SK-N-SH (cell line): ENCODE results near the gene NBEA. TPM values are rescaled to one million over a fixed set of nuclear protein-coding genes. Genes with fewer than 3 reads are reported as not detected.
A peak's percentile ranks its signal among the peaks of the same experiment; 100 is the strongest.

Experiments used
- CTCF ChIA-PET: fragments of 300-600, 350-600 bp; formaldehyde crosslinking; extraction: SDS; loops from one replicate; lab custom pipeline; 2021; lab: Yijun Ruan, JAX
- POLR2A ChIA-PET: fragments of 350-600 bp; sonication (Branson Sonifier 250); formaldehyde crosslinking; extraction: SDS; loops from one replicate; lab custom pipeline; 2020; ENCODE audit warnings: antibody characterized with exemption, inconsistent platforms; lab: Yijun Ruan, JAX
- DNase-seq: peaks from one replicate; pipeline ENCODE4 v3.0.0; 2012
- H2AFZ ChIP-seq: fragments of 200-600 bp; sonication (generic); 2 replicates; pipeline ENCODE4 v1.8.1; 2016; ENCODE audit warnings: antibody characterized with exemption, mild to moderate bottlenecking, low read depth
- H3F3A ChIP-seq: fragments of 200-600 bp; sonication (generic); replicated peaks from 2 replicates; pipeline ENCODE3; 2016; ENCODE audit warnings: antibody characterized with exemption, mild to moderate bottlenecking; ENCODE audit not compliant: insufficient read depth
- H3K27ac ChIP-seq, 2 experiments: fragments of 200-500 bp in 1 of 2; fragments of 200-600 bp in 1 of 2; sonication (Bioruptor generic) in 1 of 2; sonication (generic), shearing (Covaris generic) in 1 of 2; 2 replicates each; pipeline versions ENCODE4 v1.5.1 to v1.6.1; 2014 to 2016; ENCODE audit warnings: low read depth in 2 of 2, inconsistent platforms in 1 of 2, low read length in 1 of 2, mild to moderate bottlenecking in 1 of 2, mixed read lengths in 1 of 2
- H3K27me3 ChIP-seq: fragments of 200-600 bp; sonication (generic), shearing (Covaris generic); 2 replicates; pipeline ENCODE4 v1.6.1; 2016; ENCODE audit warnings: mixed run types; ENCODE audit not compliant: insufficient read depth
- H3K36me3 ChIP-seq, 2 experiments: fragments of 200-500 bp in 1 of 2; fragments of 200-600 bp in 1 of 2; sonication (Bioruptor generic) in 1 of 2; sonication (generic) in 1 of 2; replicated peaks in 1 of 2; 2 replicates each; pipeline versions ENCODE3 to v1.5.1; 2014 to 2016; ENCODE audit warnings: low read length in 1 of 2, mild to moderate bottlenecking in 1 of 2; ENCODE audit not compliant: insufficient read depth in 2 of 2, control insufficient read depth in 1 of 2
- H3K4me1 ChIP-seq, 2 experiments: fragments of 200-500 bp in 1 of 2; fragments of 200-600 bp in 1 of 2; sonication (Bioruptor generic) in 1 of 2; sonication (generic), shearing (Covaris generic) in 1 of 2; 2 replicates each; pipeline versions ENCODE4 v1.5.1 to v1.6.1; 2014 to 2016; ENCODE audit warnings: low read depth in 1 of 2, low read length in 1 of 2, mixed run types in 1 of 2; ENCODE audit not compliant: insufficient read depth in 2 of 2, control insufficient read depth in 1 of 2
- H3K4me2 ChIP-seq: fragments of 200-600 bp; sonication (generic), shearing (Covaris generic); 2 replicates; pipeline ENCODE4 v1.6.1; 2017; ENCODE audit warnings: mixed run types
- H3K4me3 ChIP-seq, 2 experiments: fragments of 200-500 bp in 1 of 2; fragments of 200-600 bp in 1 of 2; sonication (Bioruptor generic) in 1 of 2; sonication (generic), shearing (Covaris generic) in 1 of 2; 2 replicates each; pipeline versions ENCODE4 v1.5.1 to v1.8.1; 2014 to 2016; ENCODE audit warnings: low read depth in 2 of 2, inconsistent platforms in 1 of 2, low read length in 1 of 2, mild to moderate bottlenecking in 1 of 2, mixed read lengths in 1 of 2, moderate library complexity in 1 of 2
- H3K79me2 ChIP-seq: fragments of 200-600 bp; sonication (generic); 2 replicates; pipeline ENCODE4 v1.8.1; 2017; ENCODE audit warnings: mild to moderate bottlenecking; ENCODE audit not compliant: insufficient read depth
- H3K9ac ChIP-seq: fragments of 200-600 bp; sonication (generic); 2 replicates; pipeline ENCODE4 v1.6.1; 2017; ENCODE audit warnings: mixed run types
- H3K9me2 ChIP-seq: fragments of 200-600 bp; sonication (generic); 2 replicates; pipeline ENCODE4 v1.6.1; 2017; ENCODE audit warnings: mixed run types
- H3K9me3 ChIP-seq: fragments of 200-600 bp; sonication (generic); 2 replicates; pipeline ENCODE4 v1.6.1; 2017; ENCODE audit warnings: mixed run types, mild to moderate bottlenecking, moderate library complexity
- H4K20me1 ChIP-seq: fragments of 200-600 bp; sonication (generic); 2 replicates; pipeline ENCODE4 v1.6.1; 2017; ENCODE audit warnings: mild to moderate bottlenecking, mixed run types; ENCODE audit not compliant: insufficient read depth
- EP300 ChIP-seq, 2 experiments: IDR thresholded peaks; 2 replicates each; pipeline versions ENCODE4 v1.4.0 to v1.6.1; 2012; ENCODE audit warnings: borderline replicate concordance in 1 of 2, low read depth in 1 of 2, low read length in 1 of 2
- FOXM1 ChIP-seq: IDR thresholded peaks from 2 replicates; pipeline ENCODE4 v1.4.0; 2012; ENCODE audit warnings: low read depth, mild to moderate bottlenecking
- GABPA ChIP-seq: IDR thresholded peaks from 2 replicates; pipeline ENCODE4 v1.4.0; 2012; ENCODE audit warnings: low read depth, mild to moderate bottlenecking
- GATA2 ChIP-seq: sonication (generic); formaldehyde crosslinking; IDR thresholded peaks from 2 replicates; pipeline ENCODE4 v1.5.0; 2020; ENCODE audit warnings: mild to moderate bottlenecking, missing genetic modification reagents
- IRF3 ChIP-seq: fragments of 150-350 bp; IDR thresholded peaks from 2 replicates; pipeline ENCODE4 v1.6.1; 2016; ENCODE audit warnings: mild to moderate bottlenecking, low read depth, low read length
- MXI1 ChIP-seq: IDR thresholded peaks from 2 replicates; pipeline ENCODE4 v1.6.1; 2012; ENCODE audit warnings: mild to moderate bottlenecking, low read depth, low read length, improper control_type of control experiment
- NFIC ChIP-seq: IDR thresholded peaks from 2 replicates; pipeline ENCODE4 v1.4.0; 2012; ENCODE audit warnings: borderline replicate concordance
- NRF1 ChIP-seq: IDR thresholded peaks from 2 replicates; pipeline ENCODE4 v1.6.1; 2012; ENCODE audit warnings: low read depth, mild to moderate bottlenecking, low read length
- PBX3 ChIP-seq: IDR thresholded peaks from 2 replicates; pipeline ENCODE4; 2012
- POLR2AphosphoS5 ChIP-seq: IDR thresholded peaks from 2 replicates; pipeline ENCODE4 v1.6.1; 2012; ENCODE audit warnings: low read depth, low read length
- REST ChIP-seq: IDR thresholded peaks from 2 replicates; pipeline ENCODE4 v1.6.1; 2012; ENCODE audit warnings: mild to moderate bottlenecking, low read depth, low read length, moderate library complexity
- RFX5 ChIP-seq: IDR thresholded peaks from 2 replicates; pipeline ENCODE4 v1.6.1; 2012; ENCODE audit warnings: mild to moderate bottlenecking, improper control_type of control experiment, low read length
- SIN3A ChIP-seq: IDR thresholded peaks from 2 replicates; pipeline ENCODE4 v1.6.1; 2012; ENCODE audit warnings: low read depth, mild to moderate bottlenecking, low read length, moderate library complexity, borderline replicate concordance
- SMC3 ChIP-seq: IDR thresholded peaks from 2 replicates; pipeline ENCODE4 v1.6.1; 2012; ENCODE audit warnings: low read depth, low read length, improper control_type of control experiment
- TAF1 ChIP-seq: IDR thresholded peaks from 2 replicates; pipeline ENCODE4 v1.6.1; 2012; ENCODE audit warnings: low read depth, mild to moderate bottlenecking, low read length, moderate library complexity, borderline replicate concordance
- TCF12 ChIP-seq: IDR thresholded peaks from 2 replicates; pipeline ENCODE4 v1.4.0; 2012
- TEAD4 ChIP-seq: IDR thresholded peaks from 2 replicates; pipeline ENCODE4 v1.4.0; 2012; ENCODE audit warnings: mild to moderate bottlenecking, borderline replicate concordance; ENCODE audit not compliant: insufficient read depth
- WGBS: methylation state at CpG from one replicate; pipeline ENCODE4 v1.1.6; 2017; ENCODE audit warnings: low lambda C conversion rate; 5-methylcytosine and 5-hydroxymethylcytosine counted together
- polyA plus RNA-seq, 3 experiments: library from polyadenylated mRNA; depleted of rRNA; stranded (reverse); fragments of >200 nt; gene quantifications; 2 replicates each; pipeline ENCODE4 v1.2.3, GENCODE V29; 2012
- TF ChIP-seq, protein P1 (sequence below): fragments of 150-350 bp; IDR thresholded peaks from 2 replicates; pipeline ENCODE4 v1.6.1; 2017; ENCODE audit warnings: antibody characterized with exemption, low read length, low read depth, borderline replicate concordance

The NBEA gene
- polyA plus RNA-seq, 1 of the 3 experiments (the other 2 are of a cell fraction) = 12.3 TPM

DNA sequence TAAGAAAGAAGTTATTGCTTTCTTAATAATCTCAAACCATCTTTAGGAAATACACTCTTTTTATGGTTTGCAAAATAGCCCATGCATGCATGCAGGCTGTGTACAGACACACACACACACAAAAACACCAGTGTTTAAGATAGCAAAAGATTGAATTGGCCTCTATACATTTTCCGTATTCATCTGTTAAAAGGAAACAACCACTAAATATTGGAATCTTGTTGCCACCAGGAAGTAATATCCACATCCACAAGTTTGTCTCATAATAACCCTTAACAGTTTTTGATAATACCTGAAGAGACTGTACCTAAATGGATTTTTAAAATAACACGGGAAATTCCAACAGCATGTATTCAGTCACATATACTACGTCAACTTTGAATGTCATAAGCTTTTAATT, 541.7 kb downstream of the NBEA start:
- TF ChIP-seq MXI1 = no peak; the same call in 1 of the 2 replicates
- TF ChIP-seq RFX5 = no peak
- no peak for TF ChIP-seq NFIC
- TF ChIP-seq PBX3 = no peak
- TF ChIP-seq IRF3 = no peak
- no peak for TF ChIP-seq GATA2 (CRISPR knock-in tag)
- no peak for TF ChIP-seq TAF1
- TF ChIP-seq TCF12 = peak; percentile 7; the same call in 1 of the 2 replicates

DNA sequence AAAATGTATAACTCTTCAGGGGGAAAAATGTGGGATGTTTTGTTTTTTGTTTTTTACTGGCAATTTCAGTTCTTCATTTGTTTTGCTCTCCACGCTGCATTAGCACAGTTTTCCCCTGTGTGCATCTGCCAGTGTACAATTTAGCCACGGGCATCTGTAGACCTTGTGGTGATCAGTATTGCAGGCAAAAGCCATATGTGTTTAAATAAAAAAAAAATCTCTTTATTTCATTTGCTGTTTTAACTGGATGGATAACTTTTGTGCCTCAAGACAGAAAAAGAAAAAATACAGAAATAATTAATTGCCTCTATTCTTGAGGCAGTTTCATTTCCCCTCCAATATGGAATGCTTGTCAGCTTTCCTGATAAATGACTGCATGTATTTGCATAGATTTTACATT, 542.3 kb downstream of the NBEA start:
- H3K4me1 ChIP-seq = peaks cover 13 to 28% of the 10 kb centered on the region in 2 experiments; a peak in 3 of 4 replicates
- H3K27ac ChIP-seq = peak overlapping the region; percentile 93 to 99
- no peaks in the 10 kb centered on the region for H3K27me3 ChIP-seq
- peaks cover 16% of the 10 kb centered on the region for H3F3A ChIP-seq
- peak overlapping the region; percentile 76 for H3K4me2 ChIP-seq
- ChIA-PET CTCF (interaction anchor here (0.9 to 1.4 kb wide), 4 partner anchors 10 to 304 kb away, joined by 3 to 5 read pairs (median 3); no protein-coding TSS in a partner anchor), POLR2A (interaction anchor here (1.0 to 2.2 kb wide), 2 partner anchors 8 to 46 kb away, joined by 3 to 17 read pairs; partner anchors contain the start of gene MAB21L1)
- H3K4me3 ChIP-seq = peak overlapping the region; percentile 9 to 27; a peak in 2 of 4 replicates
- peaks cover 0 to 3% of the 10 kb centered on the region in 2 experiments for H3K36me3 ChIP-seq
- no peak overlapping the region; the same call in none of the 2 replicates for H2AFZ ChIP-seq
- WGBS = 8% methylated on average over 2 of the region's 2 CpGs
- peaks cover 91% of the 10 kb centered on the region for H3K79me2 ChIP-seq
- peak overlapping the region; percentile 45; the same call in 1 of the 2 replicates for H3K9ac ChIP-seq
- no peaks in the 10 kb centered on the region for H4K20me1 ChIP-seq
- DNase-seq = no peak
- no peaks in the 10 kb centered on the region for H3K9me3 ChIP-seq
- H3K9me2 ChIP-seq = no peaks in the 10 kb centered on the region
- TF ChIP-seq TCF12 = no peak
- no peak for TF ChIP-seq FOXM1
- no peak for TF ChIP-seq TAF1
- TF ChIP-seq NRF1 = no peak
- TF ChIP-seq GABPA = no peak
- TF ChIP-seq SIN3A = no peak
- peak in 1 of 2 experiments; percentile 78; a peak in 1 of 4 replicates for TF ChIP-seq EP300 (IDR thresholded peaks at IDR 0.05; ENCODE audit: borderline replicate concordance in 1 of 2, low read depth in 1 of 2, low read length in 1 of 2)
- TF ChIP-seq PBX3 = peak; percentile 49; the same call in 1 of the 2 replicates
- no peak for TF ChIP-seq REST
- no peak for TF ChIP-seq SMC3
- 0 out of 2 replicates have a peak, but pooled peaks have one; percentile 22 for TF ChIP-seq MXI1
- TF ChIP-seq TEAD4 = no peak
- TF ChIP-seq POLR2AphosphoS5 = no peak
- TF ChIP-seq, protein P1, sequence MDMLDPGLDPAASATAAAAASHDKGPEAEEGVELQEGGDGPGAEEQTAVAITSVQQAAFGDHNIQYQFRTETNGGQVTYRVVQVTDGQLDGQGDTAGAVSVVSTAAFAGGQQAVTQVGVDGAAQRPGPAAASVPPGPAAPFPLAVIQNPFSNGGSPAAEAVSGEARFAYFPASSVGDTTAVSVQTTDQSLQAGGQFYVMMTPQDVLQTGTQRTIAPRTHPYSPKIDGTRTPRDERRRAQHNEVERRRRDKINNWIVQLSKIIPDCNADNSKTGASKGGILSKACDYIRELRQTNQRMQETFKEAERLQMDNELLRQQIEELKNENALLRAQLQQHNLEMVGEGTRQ = no peak

More for the DNA sequence above, 541.7 kb downstream of the NBEA start:
- Histone ChIP-seq H3K9me3 (no peaks in the 10 kb centered on the region), H2AFZ (peak overlapping the region; percentile 5; the same call in 1 of the 2 replicates), H3K4me1 (peaks cover 13 to 25% of the 10 kb centered on the region in 2 experiments; a peak in 3 of 4 replicates), H3K9ac (peak overlapping the region; percentile 45; the same call in 1 of the 2 replicates), H3F3A (peaks cover 19% of the 10 kb centered on the region), H3K4me2 (peak overlapping the region; percentile 76), H3K79me2 (peaks cover 92% of the 10 kb centered on the region), H3K27me3 (no peaks in the 10 kb centered on the region), H3K4me3 (peak overlapping the region; percentile 17 to 27; a peak in 3 of 4 replicates), H3K9me2 (no peaks in the 10 kb centered on the region), H4K20me1 (no peaks in the 10 kb centered on the region), H3K27ac (peak overlapping the region; percentile 93 to 99), H3K36me3 (peaks cover 0 to 3% of the 10 kb centered on the region in 2 experiments)
- ChIA-PET CTCF (interaction anchor here (0.9 to 1.3 kb wide), 4 partner anchors 11 to 334 kb away, joined by 3 read pairs; no protein-coding TSS in a partner anchor), POLR2A (interaction anchor here (2.2 kb wide), 1 partner anchor 8 kb away, joined by 17 read pairs; the partner anchor contains the start of gene MAB21L1)
- WGBS = 6% methylated on average over 3 of the region's 3 CpGs
- DNase-seq = no peak
